ENCODE data around the gene PSG6. TPM values are rescaled to one million over a fixed set of nuclear protein-coding genes. Genes with fewer than 3 reads are reported as not detected.
"Not testable (repeated sequence)": the region's sequence is repeated elsewhere in the genome, so short reads cannot be mapped to it uniquely, and the experiment has no call there.

PSG6 gene
- polyA plus RNA-seq, 4 donors, result not detected

- H3K27ac ChIP-seq (ENCODE audit: low read depth in 1 of 3, low read length in 2 of 3); H3K27me3 ChIP-seq (ENCODE audit: control insufficient read depth in 3 of 3, insufficient read depth in 3 of 3, low read length in 3 of 3); H3K4me3 ChIP-seq (ENCODE audit: low read depth in 1 of 3, low read length in 3 of 3); FAIRE-seq; H3K4me1 ChIP-seq (ENCODE audit: control insufficient read depth in 3 of 3, insufficient read depth in 2 of 3, low read depth in 1 of 3, low read length in 2 of 3); H3K36me3 ChIP-seq (ENCODE audit: control insufficient read depth in 3 of 3, insufficient read depth in 2 of 3, low read depth in 1 of 3, low read length in 3 of 3); DNase-seq; H3K9me3 ChIP-seq (ENCODE audit: control insufficient read depth in 2 of 2, insufficient read depth in 1 of 2, low read depth in 1 of 2, low read length in 1 of 2): not testable (repeated sequence)
- WGBS, 3 donors, result 79 to 87% (median 82%) methylated on average over 15 of the region's 15 CpGs
These were observed 829 bp upstream of the PSG6 start for GRCh38 chr19:42918377-42919069.

DNA sequence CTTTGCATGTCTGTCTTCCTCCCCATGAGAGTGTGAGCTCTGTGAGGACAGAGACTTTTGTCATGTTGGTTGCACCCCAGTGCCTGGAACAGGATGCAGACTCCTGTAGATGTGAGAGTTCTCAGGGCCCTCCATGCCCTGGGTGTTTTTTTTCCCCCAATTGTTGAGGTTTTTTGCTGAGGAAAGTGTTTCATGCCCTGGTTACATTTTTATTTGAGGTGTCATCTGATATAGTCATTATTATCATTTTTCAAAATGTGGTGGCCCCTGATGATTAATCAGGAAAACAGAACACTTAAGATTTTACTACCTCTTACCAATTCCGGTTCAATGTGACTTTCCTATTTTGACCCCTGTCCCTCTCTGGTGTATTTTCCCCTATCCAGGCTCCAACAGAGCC, 763 bp downstream of the PSG6 start:
- H3K9me3 ChIP-seq (ENCODE audit: control insufficient read depth in 2 of 2, insufficient read depth in 1 of 2, low read depth in 1 of 2, low read length in 1 of 2); H3K4me3 ChIP-seq (ENCODE audit: low read depth in 1 of 3, low read length in 3 of 3); H3K27ac ChIP-seq (ENCODE audit: low read depth in 1 of 3, low read length in 2 of 3); FAIRE-seq; H3K4me1 ChIP-seq (ENCODE audit: control insufficient read depth in 3 of 3, insufficient read depth in 2 of 3, low read depth in 1 of 3, low read length in 2 of 3); DNase-seq; H3K27me3 ChIP-seq (ENCODE audit: control insufficient read depth in 3 of 3, insufficient read depth in 3 of 3, low read length in 3 of 3); H3K36me3 ChIP-seq (ENCODE audit: control insufficient read depth in 3 of 3, insufficient read depth in 2 of 3, low read depth in 1 of 3, low read length in 3 of 3): not testable (repeated sequence)
- WGBS, 3 donors, result 72 to 82% (median 74%) methylated on average over 1 of the region's 1 CpG

DNA sequence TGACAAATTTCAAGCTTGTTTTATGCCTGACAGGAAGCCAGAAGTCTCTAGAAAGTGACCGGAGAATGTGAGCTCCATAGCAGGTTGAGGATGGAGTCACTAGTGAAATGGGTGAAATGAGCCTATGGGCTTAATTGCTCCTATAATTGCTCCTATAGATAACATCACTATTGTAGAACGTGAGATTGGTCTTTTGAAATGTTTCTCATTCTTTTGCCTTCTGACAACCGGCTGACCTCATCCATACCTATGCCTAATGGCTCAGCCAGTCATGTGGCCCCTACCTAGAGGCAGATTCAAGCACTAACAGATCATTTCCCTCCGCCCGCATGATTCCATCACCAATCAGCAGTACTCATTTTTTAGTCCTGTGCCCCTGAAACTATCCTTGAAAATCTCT, 4.2 kb downstream of the PSG6 start:
- FAIRE-seq; DNase-seq; H3K27me3 ChIP-seq (ENCODE audit: control insufficient read depth in 3 of 3, insufficient read depth in 3 of 3, low read length in 3 of 3); H3K4me3 ChIP-seq (ENCODE audit: low read depth in 1 of 3, low read length in 3 of 3); H3K9me3 ChIP-seq (ENCODE audit: control insufficient read depth in 2 of 2, insufficient read depth in 1 of 2, low read depth in 1 of 2, low read length in 1 of 2); H3K36me3 ChIP-seq (ENCODE audit: control insufficient read depth in 3 of 3, insufficient read depth in 2 of 3, low read depth in 1 of 3, low read length in 3 of 3); H3K27ac ChIP-seq (ENCODE audit: low read depth in 1 of 3, low read length in 2 of 3); H3K4me1 ChIP-seq (ENCODE audit: control insufficient read depth in 3 of 3, insufficient read depth in 2 of 3, low read depth in 1 of 3, low read length in 2 of 3): not testable (repeated sequence)
- WGBS, 3 donors, result 74 to 80% (median 76%) methylated on average over 5 of the region's 5 CpGs

- not testable (repeated sequence) for DNase-seq; H3K4me3 ChIP-seq (ENCODE audit: low read depth in 1 of 3, low read length in 3 of 3); H3K4me1 ChIP-seq (ENCODE audit: control insufficient read depth in 3 of 3, insufficient read depth in 2 of 3, low read depth in 1 of 3, low read length in 2 of 3); H3K9me3 ChIP-seq (ENCODE audit: control insufficient read depth in 2 of 2, insufficient read depth in 1 of 2, low read depth in 1 of 2, low read length in 1 of 2); H3K27me3 ChIP-seq (ENCODE audit: control insufficient read depth in 3 of 3, insufficient read depth in 3 of 3, low read length in 3 of 3); H3K36me3 ChIP-seq (ENCODE audit: control insufficient read depth in 3 of 3, insufficient read depth in 2 of 3, low read depth in 1 of 3, low read length in 3 of 3); FAIRE-seq; H3K27ac ChIP-seq (ENCODE audit: low read depth in 1 of 3, low read length in 2 of 3)
- 85 to 87% (median 86%) methylated on average over 4 of the region's 4 CpGs for WGBS, 3 donors
These were observed 4.8 kb downstream of the PSG6 start for GRCh38 chr19:42912941-42913340.

GRCh38 chr19:42911731-42912130, 6.0 kb downstream of the PSG6 start:
- H3K27ac ChIP-seq (ENCODE audit: low read depth in 1 of 3, low read length in 2 of 3); H3K27me3 ChIP-seq (ENCODE audit: control insufficient read depth in 3 of 3, insufficient read depth in 3 of 3, low read length in 3 of 3); H3K36me3 ChIP-seq (ENCODE audit: control insufficient read depth in 3 of 3, insufficient read depth in 2 of 3, low read depth in 1 of 3, low read length in 3 of 3); H3K4me3 ChIP-seq (ENCODE audit: low read depth in 1 of 3, low read length in 3 of 3); FAIRE-seq; H3K9me3 ChIP-seq (ENCODE audit: control insufficient read depth in 2 of 2, insufficient read depth in 1 of 2, low read depth in 1 of 2, low read length in 1 of 2); H3K4me1 ChIP-seq (ENCODE audit: control insufficient read depth in 3 of 3, insufficient read depth in 2 of 3, low read depth in 1 of 3, low read length in 2 of 3); DNase-seq: not testable (repeated sequence)
- 58 to 80% (median 71%) methylated on average over 5 of the region's 5 CpGs for WGBS, 3 donors

DNA sequence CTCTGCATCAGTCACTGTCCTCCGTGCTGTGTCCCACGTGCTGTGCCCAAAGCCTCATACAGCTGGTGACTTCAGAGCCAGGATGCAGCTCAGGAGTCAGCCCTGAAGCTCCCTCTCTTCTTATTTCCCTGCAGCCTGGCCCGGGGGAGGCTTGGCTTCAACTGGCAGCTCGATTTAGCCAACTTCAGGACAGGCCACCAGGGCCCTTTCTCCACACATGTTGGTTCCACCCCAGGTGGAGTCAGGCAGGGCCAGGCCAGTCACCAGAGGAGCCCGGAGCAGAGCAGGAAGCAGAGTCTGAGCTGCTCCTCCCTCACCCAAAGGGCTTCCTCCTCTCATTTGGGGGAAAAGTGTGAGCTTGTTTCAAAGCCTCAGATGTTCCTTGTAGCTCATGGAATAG, 11.5 kb downstream of the PSG6 start:
- FAIRE-seq; H3K27me3 ChIP-seq (ENCODE audit: control insufficient read depth in 3 of 3, insufficient read depth in 3 of 3, low read length in 3 of 3); H3K9me3 ChIP-seq (ENCODE audit: control insufficient read depth in 2 of 2, insufficient read depth in 1 of 2, low read depth in 1 of 2, low read length in 1 of 2); H3K4me3 ChIP-seq (ENCODE audit: low read depth in 1 of 3, low read length in 3 of 3); H3K27ac ChIP-seq (ENCODE audit: low read depth in 1 of 3, low read length in 2 of 3); DNase-seq; H3K36me3 ChIP-seq (ENCODE audit: control insufficient read depth in 3 of 3, insufficient read depth in 2 of 3, low read depth in 1 of 3, low read length in 3 of 3); H3K4me1 ChIP-seq (ENCODE audit: control insufficient read depth in 3 of 3, insufficient read depth in 2 of 3, low read depth in 1 of 3, low read length in 2 of 3): not testable (repeated sequence)
- WGBS, 3 donors, result 55 to 63% (median 60%) methylated on average over 5 of the region's 5 CpGs

GRCh38 chr19:42900561-42900960, 17.1 kb downstream of the PSG6 start:
- H3K27me3 ChIP-seq (ENCODE audit: control insufficient read depth in 3 of 3, insufficient read depth in 3 of 3, low read length in 3 of 3); H3K9me3 ChIP-seq (ENCODE audit: control insufficient read depth in 2 of 2, insufficient read depth in 1 of 2, low read depth in 1 of 2, low read length in 1 of 2); H3K4me3 ChIP-seq (ENCODE audit: low read depth in 1 of 3, low read length in 3 of 3); DNase-seq; H3K27ac ChIP-seq (ENCODE audit: low read depth in 1 of 3, low read length in 2 of 3); H3K4me1 ChIP-seq (ENCODE audit: control insufficient read depth in 3 of 3, insufficient read depth in 2 of 3, low read depth in 1 of 3, low read length in 2 of 3); H3K36me3 ChIP-seq (ENCODE audit: control insufficient read depth in 3 of 3, insufficient read depth in 2 of 3, low read depth in 1 of 3, low read length in 3 of 3); FAIRE-seq: not testable (repeated sequence)
- WGBS, 3 donors, result 78 to 83% (median 82%) methylated on average over 4 of the region's 4 CpGs

DNA sequence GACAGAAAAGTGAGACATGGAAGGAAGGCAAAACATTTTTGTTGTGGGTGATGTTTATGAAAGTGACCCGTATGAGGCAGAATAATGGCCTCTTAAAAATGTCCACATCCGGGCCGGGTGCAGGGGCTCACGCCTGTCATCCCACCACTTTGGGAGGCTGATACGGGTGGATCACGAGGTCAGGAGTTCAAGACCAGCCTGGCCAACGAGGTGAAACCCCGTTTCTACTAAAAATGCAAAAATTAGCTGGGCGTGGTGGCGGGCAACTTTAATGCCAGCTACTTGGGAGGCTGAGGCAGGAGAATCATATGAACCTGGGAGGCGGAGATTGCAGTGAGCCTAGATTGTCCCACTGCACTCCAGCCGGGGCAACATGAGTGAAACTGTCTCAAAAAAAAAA, 18.0 kb downstream of the PSG6 start:
- not testable (repeated sequence) for H3K27ac ChIP-seq (ENCODE audit: low read depth in 1 of 3, low read length in 2 of 3); H3K27me3 ChIP-seq (ENCODE audit: control insufficient read depth in 3 of 3, insufficient read depth in 3 of 3, low read length in 3 of 3); H3K36me3 ChIP-seq (ENCODE audit: control insufficient read depth in 3 of 3, insufficient read depth in 2 of 3, low read depth in 1 of 3, low read length in 3 of 3); H3K4me1 ChIP-seq (ENCODE audit: control insufficient read depth in 3 of 3, insufficient read depth in 2 of 3, low read depth in 1 of 3, low read length in 2 of 3); FAIRE-seq; DNase-seq; H3K4me3 ChIP-seq (ENCODE audit: low read depth in 1 of 3, low read length in 3 of 3); H3K9me3 ChIP-seq (ENCODE audit: control insufficient read depth in 2 of 2, insufficient read depth in 1 of 2, low read depth in 1 of 2, low read length in 1 of 2)
- WGBS, 3 donors, result 78 to 85% (median 83%) methylated on average over 12 of the region's 12 CpGs

GRCh38 chr19:42899110-42899509, 18.6 kb downstream of the PSG6 start:
- not testable (repeated sequence) for H3K27ac ChIP-seq (ENCODE audit: low read depth in 1 of 3, low read length in 2 of 3); H3K9me3 ChIP-seq (ENCODE audit: control insufficient read depth in 2 of 2, insufficient read depth in 1 of 2, low read depth in 1 of 2, low read length in 1 of 2); FAIRE-seq; H3K36me3 ChIP-seq (ENCODE audit: control insufficient read depth in 3 of 3, insufficient read depth in 2 of 3, low read depth in 1 of 3, low read length in 3 of 3); H3K27me3 ChIP-seq (ENCODE audit: control insufficient read depth in 3 of 3, insufficient read depth in 3 of 3, low read length in 3 of 3); H3K4me1 ChIP-seq (ENCODE audit: control insufficient read depth in 3 of 3, insufficient read depth in 2 of 3, low read depth in 1 of 3, low read length in 2 of 3); DNase-seq; H3K4me3 ChIP-seq (ENCODE audit: low read depth in 1 of 3, low read length in 3 of 3)
- 74 to 81% (median 78%) methylated on average over 1 of the region's 1 CpG for WGBS, 3 donors
